Measurements from ENCODE around the gene SORCS2. TPM values are rescaled to one million over a fixed set of nuclear protein-coding genes. Genes with fewer than 3 reads are reported as not detected.

The SORCS2 gene
- total RNA-seq, 1 donor from 2014 or later = 3.1 TPM

DNA sequence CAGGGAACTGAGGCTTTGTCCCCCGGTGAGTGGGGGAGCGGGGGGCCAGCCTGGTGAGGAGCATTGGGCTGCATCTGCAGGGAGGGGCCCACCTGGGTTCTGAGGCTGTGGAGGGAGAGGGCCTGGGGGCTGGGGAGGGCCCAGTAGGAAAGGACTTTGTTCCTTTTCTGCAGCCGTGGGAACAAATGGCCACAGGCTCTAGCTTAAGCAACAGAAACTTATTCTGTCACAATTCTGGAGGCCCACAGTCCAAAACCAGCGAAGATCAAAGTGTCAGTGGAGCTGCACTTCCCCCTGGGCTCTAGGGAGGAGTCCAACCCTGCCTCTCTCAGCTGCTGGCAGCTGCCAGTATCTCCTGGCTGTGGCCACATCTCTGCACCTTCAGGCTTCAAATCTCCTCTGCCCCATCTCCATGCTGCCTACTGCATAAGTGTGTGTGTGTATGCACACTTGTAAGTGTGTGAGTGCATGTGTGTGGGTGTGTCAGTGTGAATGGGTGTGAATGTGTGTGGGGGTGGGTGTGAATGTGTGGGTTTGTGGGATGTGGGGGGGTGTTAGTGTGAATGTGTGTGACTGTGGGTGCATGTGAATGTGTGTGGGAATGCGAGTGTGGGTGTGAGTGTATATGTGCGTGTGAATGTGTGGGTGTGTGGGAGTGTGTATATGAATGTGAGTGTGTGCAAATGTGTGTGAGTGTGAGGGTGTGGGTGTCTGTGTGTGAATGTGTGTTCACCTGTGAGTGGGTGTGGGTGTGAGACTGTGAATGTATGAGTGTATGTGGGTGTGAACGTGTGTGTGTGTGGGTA, 446.8 kb downstream of the SORCS2 start:
- H3K9ac ChIP-seq (ENCODE audit: low read depth in 1 of 3, low read length in 3 of 3) = no peak overlapping the region
- peaks cover 0 to 2% (median 0%) of the 10 kb centered on the region in 3 donors for H3K36me3 ChIP-seq (ENCODE audit: control insufficient read depth in 3 of 3, insufficient read depth in 3 of 3, low read length in 3 of 3)
- no peak overlapping the region for H3K4me3 ChIP-seq (ENCODE audit: low read length in 3 of 3)

DNA sequence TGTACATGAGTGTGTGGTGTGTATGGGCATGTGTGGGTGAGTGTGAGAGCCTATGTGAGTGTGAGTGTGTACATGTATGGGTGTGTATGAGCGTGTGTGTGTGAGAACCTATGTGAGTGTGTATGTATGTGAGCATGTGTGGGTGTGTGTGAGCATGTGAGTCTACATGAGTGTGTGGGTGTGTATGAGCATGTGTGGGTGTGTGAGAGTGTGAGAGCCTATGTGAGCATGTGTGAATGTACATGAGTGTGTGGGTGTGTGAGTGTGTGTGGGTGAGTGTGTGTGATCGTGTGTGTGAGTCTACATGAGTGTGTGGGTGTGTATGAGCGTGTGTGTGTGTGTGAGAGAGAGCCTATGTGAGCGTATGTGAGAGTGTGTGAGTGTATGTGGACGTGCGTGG, 447.8 kb downstream of the SORCS2 start:
- H3K9ac ChIP-seq (ENCODE audit: low read depth in 1 of 3, low read length in 3 of 3) = no peak overlapping the region
- no peak overlapping the region for H3K4me3 ChIP-seq (ENCODE audit: low read length in 3 of 3)
- no peaks in the 10 kb centered on the region for H3K4me1 ChIP-seq (ENCODE audit: control insufficient read depth in 3 of 3, insufficient read depth in 3 of 3, low read length in 3 of 3)
- no peak overlapping the region for H3K27ac ChIP-seq (ENCODE audit: low read depth, low read length)
- peaks cover 0 to 2% (median 0%) of the 10 kb centered on the region in 3 donors for H3K36me3 ChIP-seq (ENCODE audit: control insufficient read depth in 3 of 3, insufficient read depth in 3 of 3, low read length in 3 of 3)
- peaks cover 0 to 9% (median 5%) of the 10 kb centered on the region in 3 donors for H3K9me3 ChIP-seq (ENCODE audit: control insufficient read depth in 3 of 3, low read length in 3 of 3)
- H3K27me3 ChIP-seq (ENCODE audit: control insufficient read depth in 3 of 3, insufficient read depth in 3 of 3, low read length in 3 of 3) = peaks cover 5 to 25% (median 13%) of the 10 kb centered on the region in 3 donors

More for the DNA sequence above, 446.8 kb downstream of the SORCS2 start:
- peaks cover 3 to 31% (median 21%) of the 10 kb centered on the region in 3 donors for H3K27me3 ChIP-seq (ENCODE audit: control insufficient read depth in 3 of 3, insufficient read depth in 3 of 3, low read length in 3 of 3)
- H3K27ac ChIP-seq (ENCODE audit: low read depth, low read length) = no peak overlapping the region
- peaks cover 0 to 5% (median under 1%) of the 10 kb centered on the region in 3 donors for H3K9me3 ChIP-seq (ENCODE audit: control insufficient read depth in 3 of 3, low read length in 3 of 3)
- H3K4me1 ChIP-seq (ENCODE audit: control insufficient read depth in 3 of 3, insufficient read depth in 3 of 3, low read length in 3 of 3) = peaks cover 0 to 3% (median 0%) of the 10 kb centered on the region in 3 donors

DNA sequence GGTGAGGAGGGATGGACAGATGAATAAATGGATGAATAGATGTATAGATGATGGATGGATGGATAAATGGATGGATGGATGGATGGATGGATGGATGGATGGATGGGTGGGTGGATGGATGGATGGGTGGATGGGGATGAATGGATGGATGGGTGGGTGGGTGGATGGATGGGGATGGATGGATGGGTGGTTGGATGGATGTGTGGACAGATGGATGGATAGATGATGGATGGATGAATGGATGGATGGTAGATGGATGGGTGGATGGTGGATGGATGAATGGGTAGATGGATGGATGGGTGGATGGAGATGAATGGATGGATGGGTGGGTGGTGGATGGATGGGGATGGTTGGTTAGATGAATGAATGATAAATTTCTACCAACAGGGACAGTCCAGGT, 449.4 kb downstream of the SORCS2 start:
- Histone ChIP-seq H3K27ac (ENCODE audit: low read depth, low read length) (no peak overlapping the region), H3K4me1 (ENCODE audit: control insufficient read depth in 3 of 3, insufficient read depth in 3 of 3, low read length in 3 of 3) (no peaks in the 10 kb centered on the region), H3K27me3 (ENCODE audit: control insufficient read depth in 3 of 3, insufficient read depth in 3 of 3, low read length in 3 of 3) (peaks cover 4 to 17% (median 7%) of the 10 kb centered on the region in 3 donors), H3K9me3 (ENCODE audit: control insufficient read depth in 3 of 3, low read length in 3 of 3) (peaks cover 0 to 9% (median 5%) of the 10 kb centered on the region in 3 donors), H3K9ac (ENCODE audit: low read depth in 1 of 3, low read length in 3 of 3) (no peak overlapping the region), H3K4me3 (ENCODE audit: low read length in 3 of 3) (no peak overlapping the region), H3K36me3 (ENCODE audit: control insufficient read depth in 3 of 3, insufficient read depth in 3 of 3, low read length in 3 of 3) (peaks cover 0 to 2% (median 0%) of the 10 kb centered on the region in 3 donors)

DNA sequence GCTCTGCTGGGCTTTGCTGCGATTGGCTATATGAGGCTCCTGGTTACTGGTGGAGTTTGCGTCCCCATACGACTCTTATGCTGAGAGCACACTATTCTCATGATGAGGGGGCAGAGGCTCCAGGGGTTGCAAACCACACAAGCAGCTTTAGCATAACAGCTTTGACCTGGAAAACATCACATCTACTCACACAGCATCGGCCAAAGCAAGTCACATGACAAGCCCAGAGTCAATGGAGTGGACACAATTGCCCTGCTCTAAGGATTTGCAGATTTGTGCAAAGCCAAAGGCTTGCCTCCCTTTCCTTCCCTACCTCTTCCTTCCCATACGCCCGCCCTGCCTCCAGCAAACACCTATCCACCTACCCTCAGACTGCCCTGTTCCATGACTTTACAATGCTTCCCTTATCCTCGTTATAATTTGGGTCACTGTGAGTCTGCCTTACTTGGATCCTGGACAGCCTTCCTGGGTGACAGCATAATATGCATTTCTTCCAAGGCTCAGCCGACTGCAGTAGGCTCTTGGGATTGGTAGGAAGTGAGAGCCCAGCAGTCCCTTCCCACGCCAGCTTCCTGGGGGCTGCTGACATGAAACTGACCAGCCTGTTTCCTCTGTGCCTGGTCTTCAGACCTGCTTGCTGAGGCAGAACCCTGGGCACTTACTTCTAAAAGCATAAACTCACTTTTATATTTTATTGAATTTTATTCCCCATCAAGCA, 450.6 kb downstream of the SORCS2 start:
- Histone ChIP-seq H3K9me3 (ENCODE audit: control insufficient read depth in 3 of 3, low read length in 3 of 3) (peaks cover 0 to 9% (median 5%) of the 10 kb centered on the region in 3 donors), H3K9ac (ENCODE audit: low read depth in 1 of 3, low read length in 3 of 3) (no peak overlapping the region), H3K27me3 (ENCODE audit: control insufficient read depth in 3 of 3, insufficient read depth in 3 of 3, low read length in 3 of 3) (peaks cover under 1 to 16% (median 3%) of the 10 kb centered on the region in 3 donors), H3K4me1 (ENCODE audit: control insufficient read depth in 3 of 3, insufficient read depth in 3 of 3, low read length in 3 of 3) (no peaks in the 10 kb centered on the region), H3K27ac (ENCODE audit: low read depth, low read length) (no peak overlapping the region), H3K4me3 (ENCODE audit: low read length in 3 of 3) (no peak overlapping the region), H3K36me3 (ENCODE audit: control insufficient read depth in 3 of 3, insufficient read depth in 3 of 3, low read length in 3 of 3) (peaks cover 0 to 2% (median 0%) of the 10 kb centered on the region in 3 donors)

DNA sequence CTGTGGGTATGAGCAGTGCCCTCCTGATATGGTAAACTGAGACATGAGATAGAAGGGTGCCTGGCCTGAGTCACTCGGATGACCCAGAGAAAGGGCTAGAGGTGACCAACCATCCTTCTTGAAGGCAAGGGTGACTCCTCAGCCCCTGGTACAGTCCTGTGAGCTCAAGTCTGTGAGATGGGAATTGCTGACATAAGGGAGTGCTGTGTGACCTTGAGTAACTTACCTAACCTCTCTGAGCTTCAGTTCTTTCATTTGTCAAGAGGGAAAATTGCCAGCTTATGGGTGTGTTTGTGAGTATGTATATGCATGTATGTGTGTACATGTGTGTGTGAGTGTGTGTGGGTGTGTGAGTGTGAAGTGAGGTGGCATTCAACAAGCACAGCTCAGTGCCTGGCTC, 452.8 kb downstream of the SORCS2 start:
- H3K9ac ChIP-seq (ENCODE audit: low read depth in 1 of 3, low read length in 3 of 3) = no peak overlapping the region
- no peak overlapping the region for H3K4me3 ChIP-seq (ENCODE audit: low read length in 3 of 3)
- H3K4me1 ChIP-seq (ENCODE audit: control insufficient read depth in 3 of 3, insufficient read depth in 3 of 3, low read length in 3 of 3) = peaks cover 0 to under 1% (median 0%) of the 10 kb centered on the region in 3 donors
- H3K9me3 ChIP-seq (ENCODE audit: control insufficient read depth in 3 of 3, low read length in 3 of 3) = peaks cover 0 to 9% (median 5%) of the 10 kb centered on the region in 3 donors
- peaks cover 0 to 16% (median 3%) of the 10 kb centered on the region in 3 donors for H3K27me3 ChIP-seq (ENCODE audit: control insufficient read depth in 3 of 3, insufficient read depth in 3 of 3, low read length in 3 of 3)
- H3K27ac ChIP-seq (ENCODE audit: low read depth, low read length) = no peak overlapping the region
- H3K36me3 ChIP-seq (ENCODE audit: control insufficient read depth in 3 of 3, insufficient read depth in 3 of 3, low read length in 3 of 3) = no peaks in the 10 kb centered on the region

DNA sequence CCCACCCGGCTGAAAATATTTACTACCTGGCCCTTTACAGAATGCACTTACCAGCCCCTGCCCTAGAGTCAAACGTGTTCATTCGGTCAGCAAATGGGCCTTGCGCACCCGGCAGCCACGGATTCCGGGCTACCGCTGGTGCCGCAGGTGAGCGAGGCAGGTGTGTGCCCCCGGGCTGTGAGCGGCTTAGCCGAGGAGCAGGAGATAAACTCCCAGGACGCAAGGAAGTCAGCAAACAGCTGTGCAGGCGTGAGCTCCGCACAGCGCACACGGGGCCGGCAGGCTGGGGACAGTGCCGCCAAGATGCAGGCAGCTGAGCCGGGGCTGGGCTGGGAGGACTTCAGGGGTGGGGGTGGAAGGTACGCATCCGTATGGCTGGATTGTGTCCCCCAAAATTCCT, 453.6 kb downstream of the SORCS2 start:
- Histone ChIP-seq H3K27ac (ENCODE audit: low read depth, low read length) (no peak overlapping the region), H3K27me3 (ENCODE audit: control insufficient read depth in 3 of 3, insufficient read depth in 3 of 3, low read length in 3 of 3) (peaks cover 0 to 16% (median 3%) of the 10 kb centered on the region in 3 donors)

DNA sequence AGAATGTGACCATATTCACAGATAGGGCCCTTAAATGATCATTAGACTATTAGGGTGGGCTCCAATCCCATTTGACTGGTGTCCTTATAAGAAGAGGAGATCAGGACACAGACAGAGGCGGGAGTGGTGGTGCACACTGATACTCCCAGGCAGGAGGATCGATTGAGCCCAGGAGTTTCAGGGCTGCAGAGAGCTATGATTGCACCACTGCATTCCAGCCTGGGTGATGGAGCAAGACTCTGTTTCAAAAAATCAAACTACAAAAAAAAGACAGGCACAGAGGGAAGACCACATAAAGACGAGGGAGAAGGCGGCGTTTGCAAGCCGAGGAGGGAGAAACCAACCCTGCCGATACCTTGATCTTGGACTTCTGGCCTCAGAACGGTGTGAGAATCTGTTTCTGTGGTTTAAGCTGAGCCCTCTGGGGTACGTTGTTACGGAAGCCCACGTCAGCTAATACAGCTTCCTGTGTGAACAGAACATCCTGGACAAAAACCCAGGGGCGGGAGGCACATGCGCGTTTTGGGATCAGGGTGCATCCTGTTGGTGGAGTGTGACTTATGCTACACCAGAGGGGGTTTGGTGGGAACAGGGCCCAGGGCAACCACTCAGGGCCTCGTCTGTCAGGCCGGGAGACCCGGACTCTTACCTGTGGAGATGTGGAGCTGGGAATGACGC, 454.2 kb downstream of the SORCS2 start:
- Histone ChIP-seq H3K27ac (ENCODE audit: low read depth, low read length) (no peak overlapping the region), H3K36me3 (ENCODE audit: control insufficient read depth in 3 of 3, insufficient read depth in 3 of 3, low read length in 3 of 3) (no peaks in the 10 kb centered on the region), H3K27me3 (ENCODE audit: control insufficient read depth in 3 of 3, insufficient read depth in 3 of 3, low read length in 3 of 3) (peaks cover 0 to 16% (median 3%) of the 10 kb centered on the region in 3 donors), H3K9ac (ENCODE audit: low read depth in 1 of 3, low read length in 3 of 3) (no peak overlapping the region), H3K4me3 (ENCODE audit: low read length in 3 of 3) (no peak overlapping the region), H3K9me3 (ENCODE audit: control insufficient read depth in 3 of 3, low read length in 3 of 3) (peaks cover 0 to 9% (median 5%) of the 10 kb centered on the region in 3 donors), H3K4me1 (ENCODE audit: control insufficient read depth in 3 of 3, insufficient read depth in 3 of 3, low read length in 3 of 3) (peaks cover 0 to 9% (median 6%) of the 10 kb centered on the region in 3 donors)

More for the DNA sequence above, 453.6 kb downstream of the SORCS2 start:
- no peak overlapping the region for H3K4me3 ChIP-seq (ENCODE audit: low read length in 3 of 3)
- no peak overlapping the region for H3K9ac ChIP-seq (ENCODE audit: low read depth in 1 of 3, low read length in 3 of 3)
- H3K9me3 ChIP-seq (ENCODE audit: control insufficient read depth in 3 of 3, low read length in 3 of 3) = peaks cover 0 to 9% (median 5%) of the 10 kb centered on the region in 3 donors
- no peaks in the 10 kb centered on the region for H3K36me3 ChIP-seq (ENCODE audit: control insufficient read depth in 3 of 3, insufficient read depth in 3 of 3, low read length in 3 of 3)
- peaks cover 0 to 5% (median under 1%) of the 10 kb centered on the region in 3 donors for H3K4me1 ChIP-seq (ENCODE audit: control insufficient read depth in 3 of 3, insufficient read depth in 3 of 3, low read length in 3 of 3)

DNA sequence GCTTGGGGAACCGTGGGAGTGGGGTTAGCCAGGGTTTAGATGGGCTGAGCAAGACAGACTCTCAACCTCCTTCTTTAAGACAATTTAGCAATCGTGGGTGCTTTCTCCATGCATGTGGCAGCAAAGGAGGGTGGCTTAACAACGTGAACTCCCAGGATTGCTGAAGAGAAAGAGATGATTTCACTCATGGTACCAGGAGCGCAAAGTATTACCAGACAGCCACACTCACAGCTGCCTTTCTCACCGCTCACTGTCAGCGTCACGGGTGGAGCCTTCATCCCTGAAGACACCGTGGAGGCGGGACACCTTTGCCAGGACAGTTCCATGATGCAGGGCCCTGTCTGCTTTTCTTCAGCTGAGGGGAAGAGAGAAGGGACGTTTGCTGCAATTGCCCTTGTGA, 454.8 kb downstream of the SORCS2 start:
- Histone ChIP-seq H3K27ac (ENCODE audit: low read depth, low read length) (no peak overlapping the region), H3K36me3 (ENCODE audit: control insufficient read depth in 3 of 3, insufficient read depth in 3 of 3, low read length in 3 of 3) (no peaks in the 10 kb centered on the region), H3K4me1 (ENCODE audit: control insufficient read depth in 3 of 3, insufficient read depth in 3 of 3, low read length in 3 of 3) (peaks cover 0 to 9% (median 6%) of the 10 kb centered on the region in 3 donors), H3K4me3 (ENCODE audit: low read length in 3 of 3) (no peak overlapping the region), H3K9ac (ENCODE audit: low read depth in 1 of 3, low read length in 3 of 3) (no peak overlapping the region), H3K27me3 (ENCODE audit: control insufficient read depth in 3 of 3, insufficient read depth in 3 of 3, low read length in 3 of 3) (peaks cover 0 to 16% (median 3%) of the 10 kb centered on the region in 3 donors), H3K9me3 (ENCODE audit: control insufficient read depth in 3 of 3, low read length in 3 of 3) (peaks cover 0 to 9% (median 5%) of the 10 kb centered on the region in 3 donors)

DNA sequence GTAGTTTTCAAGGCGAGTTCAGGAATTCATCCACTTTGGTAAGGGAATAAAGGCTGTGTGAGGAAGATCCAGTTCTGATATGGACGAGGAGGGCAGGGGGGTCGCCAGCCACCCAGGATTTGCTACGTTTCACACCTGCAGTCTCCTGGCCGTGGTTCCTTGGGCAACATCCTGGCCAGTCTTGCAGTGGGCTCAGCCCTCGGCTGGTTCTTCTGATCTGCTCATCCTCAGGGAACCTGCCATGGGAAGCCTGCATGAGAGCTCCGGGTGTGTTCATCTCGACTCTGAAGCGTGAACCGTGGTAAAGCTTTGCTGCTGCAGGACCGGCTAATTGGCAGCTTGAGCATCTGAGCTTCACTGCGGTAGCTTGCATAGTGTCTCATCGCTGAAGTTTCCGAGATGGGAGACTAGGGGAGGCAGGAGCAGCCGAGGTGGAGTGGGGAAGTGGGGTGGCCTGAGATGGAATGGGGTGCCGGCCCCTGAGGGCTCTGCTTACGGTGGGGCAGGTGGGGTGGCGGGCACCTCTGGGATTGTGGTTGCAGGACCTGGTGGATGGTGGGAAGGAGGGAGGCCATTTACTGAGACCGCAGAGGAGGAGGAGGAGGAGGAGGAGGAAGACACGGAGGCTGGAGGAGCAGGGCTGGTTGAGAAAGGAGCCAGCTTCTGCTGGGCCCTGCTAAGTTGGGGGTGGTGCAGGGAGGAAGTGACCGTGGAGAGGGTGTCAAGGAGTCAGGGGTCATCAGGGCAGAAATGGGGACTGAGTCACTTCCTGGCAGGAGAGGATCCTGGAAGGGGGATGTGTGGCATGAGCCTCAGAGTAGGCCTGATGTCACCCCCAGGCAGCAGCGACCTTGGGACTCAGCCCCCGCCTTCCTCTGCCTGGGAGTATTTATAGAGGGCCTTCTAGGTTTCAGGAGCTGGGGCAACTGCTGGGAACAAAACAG, 455.5 kb downstream of the SORCS2 start:
- no peak overlapping the region for H3K4me3 ChIP-seq (ENCODE audit: low read length in 3 of 3)
- H3K36me3 ChIP-seq (ENCODE audit: control insufficient read depth in 3 of 3, insufficient read depth in 3 of 3, low read length in 3 of 3) = no peaks in the 10 kb centered on the region
- H3K27ac ChIP-seq (ENCODE audit: low read depth, low read length) = no peak overlapping the region
- peaks cover 0 to 13% (median 3%) of the 10 kb centered on the region in 3 donors for H3K27me3 ChIP-seq (ENCODE audit: control insufficient read depth in 3 of 3, insufficient read depth in 3 of 3, low read length in 3 of 3)
- H3K4me1 ChIP-seq (ENCODE audit: control insufficient read depth in 3 of 3, insufficient read depth in 3 of 3, low read length in 3 of 3) = peaks cover 0 to 9% (median 6%) of the 10 kb centered on the region in 3 donors
- no peak overlapping the region for H3K9ac ChIP-seq (ENCODE audit: low read depth in 1 of 3, low read length in 3 of 3)
- H3K9me3 ChIP-seq (ENCODE audit: control insufficient read depth in 3 of 3, low read length in 3 of 3) = peaks cover 0 to 9% (median 5%) of the 10 kb centered on the region in 3 donors

Measured in skeletal muscle tissue (tissue), 4 donors.